ENCODE data around the gene STIP1.

Gene STIP1

GRCh38 chr11:64223001-64223651, 37.2 kb downstream of the STIP1 start:
- no peak for DNase-seq (ENCODE audit: low read depth)

- DNase-seq (ENCODE audit: low read depth): no peak
Observed at GRCh38 chr11:64224151-64224890, 38.4 kb downstream of the STIP1 start.

GRCh38 chr11:64224891-64225607, 39.1 kb downstream of the STIP1 start:
- DNase-seq (ENCODE audit: low read depth): no peak

- DNase-seq (ENCODE audit: low read depth): no peak
Observed at GRCh38 chr11:64225608-64226506, 39.9 kb downstream of the STIP1 start, which contains the start of the genes NUDT22 and TRPT1. NUDT22 (plus strand) TSS chr11:64226274; CDS start chr11:64226653, 379 bp downstream. TRPT1 (minus strand) TSS chr11:64226186; CDS start chr11:64225860, 326 bp downstream.

GRCh38 chr11:64226507-64227051, 40.6 kb downstream of the STIP1 start:
- no peak for DNase-seq (ENCODE audit: low read depth)

GRCh38 chr11:64227405-64227956, 41.5 kb downstream of the STIP1 start:
- no peak for DNase-seq (ENCODE audit: low read depth)

- no peak for DNase-seq (ENCODE audit: low read depth)
Observed at GRCh38 chr11:64229090-64229743, 43.2 kb downstream of the STIP1 start.

GRCh38 chr11:64229744-64230170, 43.8 kb downstream of the STIP1 start:
- DNase-seq (ENCODE audit: low read depth): no peak

GRCh38 chr11:64230171-64230984, 44.4 kb downstream of the STIP1 start, which contains the start of gene DNAJC4:
DNAJC4 (plus strand) TSS chr11:64230548; CDS start chr11:64230855, 307 bp downstream.
- no peak for DNase-seq (ENCODE audit: low read depth)

- no peak for DNase-seq (ENCODE audit: low read depth)
Observed at GRCh38 chr11:64230985-64231365, 45.0 kb downstream of the STIP1 start.

- no peak for DNase-seq (ENCODE audit: low read depth)
Observed at GRCh38 chr11:64231546-64231945, 45.6 kb downstream of the STIP1 start.

- DNase-seq (ENCODE audit: low read depth): no peak
Observed at GRCh38 chr11:64232182-64232966, 46.4 kb downstream of the STIP1 start.

GRCh38 chr11:64232967-64233315, 47.0 kb downstream of the STIP1 start:
- no peak for DNase-seq (ENCODE audit: low read depth)

- DNase-seq (ENCODE audit: low read depth): no peak
Observed at GRCh38 chr11:64233913-64234586, 48.1 kb downstream of the STIP1 start, which contains the start of gene VEGFB. VEGFB (plus strand) TSS chr11:64234584; CDS start chr11:64234834, 250 bp downstream.

GRCh38 chr11:64234647-64235379, 48.8 kb downstream of the STIP1 start:
- no peak for DNase-seq (ENCODE audit: low read depth)

GRCh38 chr11:64235437-64236161, 49.6 kb downstream of the STIP1 start:
- no peak for DNase-seq (ENCODE audit: low read depth)

- no peak for DNase-seq (ENCODE audit: low read depth)
Observed at GRCh38 chr11:64237484-64237951, 51.5 kb downstream of the STIP1 start.

Data from GM04503 (cell line).